GM23338 (cell line): ENCODE data around the gene FHL2. TPM values are rescaled to one million over a fixed set of nuclear protein-coding genes. Genes with fewer than 3 reads are reported as not detected.

ENCODE experiments used
- JUNB ChIP-seq: IDR thresholded peaks from one replicate; pipeline ENCODE4 v1.6.1; 2016; ENCODE audit warnings: antibody characterized with exemption; ENCODE audit not compliant: unreplicated experiment
- POLR2AphosphoS5 ChIP-seq: IDR thresholded peaks from 2 replicates; pipeline ENCODE4 v1.6.1; 2016; ENCODE audit warnings: antibody characterized with exemption, low read depth
- STAT1 ChIP-seq: IDR thresholded peaks from one replicate; pipeline ENCODE4 v1.6.1; 2016; ENCODE audit warnings: antibody characterized with exemption; ENCODE audit not compliant: unreplicated experiment
- ZNF114 ChIP-seq: fragments of 250-450 bp; sonication (Bioruptor Pico); IDR thresholded peaks from 2 replicates; pipeline ENCODE4 v1.5.0; 2020; ENCODE audit warnings: mild to moderate bottlenecking, moderate library complexity
- ZNF331 ChIP-seq: fragments of 250-450 bp; sonication (Bioruptor Pico); IDR thresholded peaks from 2 replicates; pipeline ENCODE4 v1.5.0; 2020; ENCODE audit warnings: low read depth, mild to moderate bottlenecking, moderate library complexity
- polyA plus RNA-seq: library from polyadenylated mRNA; unstranded; fragments of >200 nt; fragmentation: Nextera tagmentation; extraction: Ambion mirVana; gene quantifications from 2 replicates; pipeline ENCODE4 v1.2.1, GENCODE V29; 2016
- total RNA-seq: library from RNA; depleted of rRNA; stranded (reverse); fragments of >200 nt; shearing (Covaris generic); gene quantifications from 2 replicates; pipeline ENCODE4 v1.2.3, GENCODE V29; 2014
- TF ChIP-seq, protein P1 (sequence below): fragments of 250-450 bp; sonication (Bioruptor Pico); IDR thresholded peaks from 2 replicates; pipeline ENCODE4 v1.5.0; 2020; ENCODE audit warnings: mild to moderate bottlenecking, moderate library complexity
- TF ChIP-seq, protein P2 (sequence below), 2 experiments: fragments of 200-600 bp in 1 of 2; sonication (generic) in 1 of 2; conservative IDR thresholded peaks; 2 replicates each; pipeline versions ENCODE4 v1.5.1 to v1.6.1; 2016 to 2017; ENCODE audit warnings: antibody characterized with exemption in 2 of 2, low read depth in 2 of 2, mild to moderate bottlenecking in 2 of 2, moderate library complexity in 1 of 2
- TF ChIP-seq, protein P3 (sequence below): IDR thresholded peaks from one replicate; pipeline ENCODE4 v1.6.1; 2018; ENCODE audit warnings: antibody characterized with exemption; ENCODE audit not compliant: unreplicated experiment

The FHL2 gene
- total and polyA plus RNA-seq, 2 experiments from 2014 or later, result 29.0 to 30.9 TPM

DNA sequence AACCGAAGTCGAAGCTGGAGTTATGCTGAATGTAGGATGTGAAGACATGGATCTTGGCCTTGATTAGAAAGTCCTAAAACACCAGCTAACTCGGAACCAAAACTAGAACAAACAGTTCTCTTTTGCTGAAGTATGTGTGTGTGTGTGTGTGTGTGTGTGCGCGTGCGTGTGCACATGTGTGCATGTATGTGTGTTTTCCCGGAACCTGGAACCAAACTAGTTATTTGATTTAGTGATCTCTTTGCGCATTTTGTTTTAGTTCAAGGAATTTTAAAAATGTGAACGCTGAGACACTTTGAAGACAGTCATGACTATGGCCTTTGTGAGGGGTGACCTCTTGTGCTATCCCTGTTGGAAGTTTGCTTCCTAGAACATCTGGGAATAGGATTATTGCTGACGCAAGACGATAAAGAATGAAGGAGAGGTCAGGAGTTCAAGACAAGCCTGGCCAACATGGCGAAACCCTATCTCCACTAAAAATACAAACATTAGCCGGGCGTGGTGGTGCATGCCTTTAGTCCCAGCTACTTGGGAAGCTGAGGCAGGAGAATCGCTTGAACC, 23.8 kb downstream of the FHL2 start (continued):
- TF ChIP-seq, protein P1, sequence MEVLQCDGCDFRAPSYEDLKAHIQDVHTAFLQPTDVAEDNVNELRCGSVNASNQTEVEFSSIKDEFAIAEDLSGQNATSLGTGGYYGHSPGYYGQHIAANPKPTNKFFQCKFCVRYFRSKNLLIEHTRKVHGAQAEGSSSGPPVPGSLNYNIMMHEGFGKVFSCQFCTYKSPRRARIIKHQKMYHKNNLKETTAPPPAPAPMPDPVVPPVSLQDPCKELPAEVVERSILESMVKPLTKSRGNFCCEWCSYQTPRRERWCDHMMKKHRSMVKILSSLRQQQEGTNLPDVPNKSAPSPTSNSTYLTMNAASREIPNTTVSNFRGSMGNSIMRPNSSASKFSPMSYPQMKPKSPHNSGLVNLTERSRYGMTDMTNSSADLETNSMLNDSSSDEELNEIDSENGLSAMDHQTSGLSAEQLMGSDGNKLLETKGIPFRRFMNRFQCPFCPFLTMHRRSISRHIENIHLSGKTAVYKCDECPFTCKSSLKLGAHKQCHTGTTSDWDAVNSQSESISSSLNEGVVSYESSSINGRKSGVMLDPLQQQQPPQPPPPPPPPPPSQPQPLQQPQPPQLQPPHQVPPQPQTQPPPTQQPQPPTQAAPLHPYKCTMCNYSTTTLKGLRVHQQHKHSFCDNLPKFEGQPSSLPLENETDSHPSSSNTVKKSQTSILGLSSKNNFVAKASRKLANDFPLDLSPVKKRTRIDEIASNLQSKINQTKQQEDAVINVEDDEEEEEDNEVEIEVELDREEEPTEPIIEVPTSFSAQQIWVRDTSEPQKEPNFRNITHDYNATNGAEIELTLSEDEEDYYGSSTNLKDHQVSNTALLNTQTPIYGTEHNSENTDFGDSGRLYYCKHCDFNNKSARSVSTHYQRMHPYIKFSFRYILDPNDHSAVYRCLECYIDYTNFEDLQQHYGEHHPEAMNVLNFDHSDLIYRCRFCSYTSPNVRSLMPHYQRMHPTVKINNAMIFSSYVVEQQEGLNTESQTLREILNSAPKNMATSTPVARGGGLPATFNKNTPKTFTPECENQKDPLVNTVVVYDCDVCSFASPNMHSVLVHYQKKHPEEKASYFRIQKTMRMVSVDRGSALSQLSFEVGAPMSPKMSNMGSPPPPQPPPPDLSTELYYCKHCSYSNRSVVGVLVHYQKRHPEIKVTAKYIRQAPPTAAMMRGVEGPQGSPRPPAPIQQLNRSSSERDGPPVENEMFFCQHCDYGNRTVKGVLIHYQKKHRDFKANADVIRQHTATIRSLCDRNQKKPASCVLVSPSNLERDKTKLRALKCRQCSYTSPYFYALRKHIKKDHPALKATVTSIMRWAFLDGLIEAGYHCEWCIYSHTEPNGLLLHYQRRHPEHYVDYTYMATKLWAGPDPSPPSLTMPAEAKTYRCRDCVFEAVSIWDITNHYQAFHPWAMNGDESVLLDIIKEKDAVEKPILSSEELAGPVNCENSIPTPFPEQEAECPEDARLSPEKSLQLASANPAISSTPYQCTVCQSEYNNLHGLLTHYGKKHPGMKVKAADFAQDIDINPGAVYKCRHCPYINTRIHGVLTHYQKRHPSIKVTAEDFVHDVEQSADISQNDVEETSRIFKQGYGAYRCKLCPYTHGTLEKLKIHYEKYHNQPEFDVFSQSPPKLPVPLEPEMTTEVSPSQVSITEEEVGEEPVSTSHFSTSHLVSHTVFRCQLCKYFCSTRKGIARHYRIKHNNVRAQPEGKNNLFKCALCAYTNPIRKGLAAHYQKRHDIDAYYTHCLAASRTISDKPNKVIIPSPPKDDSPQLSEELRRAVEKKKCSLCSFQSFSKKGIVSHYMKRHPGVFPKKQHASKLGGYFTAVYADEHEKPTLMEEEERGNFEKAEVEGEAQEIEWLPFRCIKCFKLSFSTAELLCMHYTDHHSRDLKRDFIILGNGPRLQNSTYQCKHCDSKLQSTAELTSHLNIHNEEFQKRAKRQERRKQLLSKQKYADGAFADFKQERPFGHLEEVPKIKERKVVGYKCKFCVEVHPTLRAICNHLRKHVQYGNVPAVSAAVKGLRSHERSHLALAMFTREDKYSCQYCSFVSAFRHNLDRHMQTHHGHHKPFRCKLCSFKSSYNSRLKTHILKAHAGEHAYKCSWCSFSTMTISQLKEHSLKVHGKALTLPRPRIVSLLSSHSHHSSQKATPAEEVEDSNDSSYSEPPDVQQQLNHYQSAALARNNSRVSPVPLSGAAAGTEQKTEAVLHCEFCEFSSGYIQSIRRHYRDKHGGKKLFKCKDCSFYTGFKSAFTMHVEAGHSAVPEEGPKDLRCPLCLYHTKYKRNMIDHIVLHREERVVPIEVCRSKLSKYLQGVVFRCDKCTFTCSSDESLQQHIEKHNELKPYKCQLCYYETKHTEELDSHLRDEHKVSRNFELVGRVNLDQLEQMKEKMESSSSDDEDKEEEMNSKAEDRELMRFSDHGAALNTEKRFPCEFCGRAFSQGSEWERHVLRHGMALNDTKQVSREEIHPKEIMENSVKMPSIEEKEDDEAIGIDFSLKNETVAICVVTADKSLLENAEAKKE (CRISPR knock-in tag), result no peak
- TF ChIP-seq ZNF331 (CRISPR knock-in tag) (no peak), JUNB (no peak), STAT1 (no peak), POLR2AphosphoS5 (no peak), ZNF114 (CRISPR knock-in tag) (no peak)
- TF ChIP-seq, protein P2, sequence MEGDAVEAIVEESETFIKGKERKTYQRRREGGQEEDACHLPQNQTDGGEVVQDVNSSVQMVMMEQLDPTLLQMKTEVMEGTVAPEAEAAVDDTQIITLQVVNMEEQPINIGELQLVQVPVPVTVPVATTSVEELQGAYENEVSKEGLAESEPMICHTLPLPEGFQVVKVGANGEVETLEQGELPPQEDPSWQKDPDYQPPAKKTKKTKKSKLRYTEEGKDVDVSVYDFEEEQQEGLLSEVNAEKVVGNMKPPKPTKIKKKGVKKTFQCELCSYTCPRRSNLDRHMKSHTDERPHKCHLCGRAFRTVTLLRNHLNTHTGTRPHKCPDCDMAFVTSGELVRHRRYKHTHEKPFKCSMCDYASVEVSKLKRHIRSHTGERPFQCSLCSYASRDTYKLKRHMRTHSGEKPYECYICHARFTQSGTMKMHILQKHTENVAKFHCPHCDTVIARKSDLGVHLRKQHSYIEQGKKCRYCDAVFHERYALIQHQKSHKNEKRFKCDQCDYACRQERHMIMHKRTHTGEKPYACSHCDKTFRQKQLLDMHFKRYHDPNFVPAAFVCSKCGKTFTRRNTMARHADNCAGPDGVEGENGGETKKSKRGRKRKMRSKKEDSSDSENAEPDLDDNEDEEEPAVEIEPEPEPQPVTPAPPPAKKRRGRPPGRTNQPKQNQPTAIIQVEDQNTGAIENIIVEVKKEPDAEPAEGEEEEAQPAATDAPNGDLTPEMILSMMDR (conservative IDR thresholded peaks at IDR 0.05; ENCODE audit: low read depth in 2 of 2), result no peak
- TF ChIP-seq, protein P3, sequence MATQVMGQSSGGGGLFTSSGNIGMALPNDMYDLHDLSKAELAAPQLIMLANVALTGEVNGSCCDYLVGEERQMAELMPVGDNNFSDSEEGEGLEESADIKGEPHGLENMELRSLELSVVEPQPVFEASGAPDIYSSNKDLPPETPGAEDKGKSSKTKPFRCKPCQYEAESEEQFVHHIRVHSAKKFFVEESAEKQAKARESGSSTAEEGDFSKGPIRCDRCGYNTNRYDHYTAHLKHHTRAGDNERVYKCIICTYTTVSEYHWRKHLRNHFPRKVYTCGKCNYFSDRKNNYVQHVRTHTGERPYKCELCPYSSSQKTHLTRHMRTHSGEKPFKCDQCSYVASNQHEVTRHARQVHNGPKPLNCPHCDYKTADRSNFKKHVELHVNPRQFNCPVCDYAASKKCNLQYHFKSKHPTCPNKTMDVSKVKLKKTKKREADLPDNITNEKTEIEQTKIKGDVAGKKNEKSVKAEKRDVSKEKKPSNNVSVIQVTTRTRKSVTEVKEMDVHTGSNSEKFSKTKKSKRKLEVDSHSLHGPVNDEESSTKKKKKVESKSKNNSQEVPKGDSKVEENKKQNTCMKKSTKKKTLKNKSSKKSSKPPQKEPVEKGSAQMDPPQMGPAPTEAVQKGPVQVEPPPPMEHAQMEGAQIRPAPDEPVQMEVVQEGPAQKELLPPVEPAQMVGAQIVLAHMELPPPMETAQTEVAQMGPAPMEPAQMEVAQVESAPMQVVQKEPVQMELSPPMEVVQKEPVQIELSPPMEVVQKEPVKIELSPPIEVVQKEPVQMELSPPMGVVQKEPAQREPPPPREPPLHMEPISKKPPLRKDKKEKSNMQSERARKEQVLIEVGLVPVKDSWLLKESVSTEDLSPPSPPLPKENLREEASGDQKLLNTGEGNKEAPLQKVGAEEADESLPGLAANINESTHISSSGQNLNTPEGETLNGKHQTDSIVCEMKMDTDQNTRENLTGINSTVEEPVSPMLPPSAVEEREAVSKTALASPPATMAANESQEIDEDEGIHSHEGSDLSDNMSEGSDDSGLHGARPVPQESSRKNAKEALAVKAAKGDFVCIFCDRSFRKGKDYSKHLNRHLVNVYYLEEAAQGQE, result no peak
